Left colon (tissue), 2 donors: Measurements from ENCODE around the gene COL4A4. TPM values are rescaled to one million over a fixed set of nuclear protein-coding genes. Genes with fewer than 3 reads are reported as not detected.

Experiments used
- ATAC-seq: fragments of 200-7000 bp; cut with Tn5 transposase; one replicate; pipeline ENCODE4 v1.9.1; 2020; ENCODE audit warnings: mild to moderate bottlenecking, moderate library complexity
- DNase-seq, 2 donors: peaks; one replicate each; pipeline ENCODE4 v3.0.0-alpha.2; 2020
- intact Hi-C, 2 donors: fragments of 100-400 bp; cut with DNase I in 1 of 2; cut with micrococcal nuclease in 1 of 2; formaldehyde crosslinking; loops; one replicate each; pipeline versions ENCODE4 v1.11.2 to v1.14.0; 2022; cut with DNase I, micrococcal nuclease
- total RNA-seq, 2 donors: library from RNA; stranded (reverse); fragmentation: NEBNext Ultra II Directional; extraction: Animal tissue kit (Norgen Biotek cat#: 25700); gene quantifications; one replicate each; pipeline ENCODE4 v1.2.1, GENCODE V29; 2021
- donor health status: DM: no; HTN: no; CAD: no.
- donor health status: DM: yes; HTN: yes; CAD: no.

Gene COL4A4
- total RNA-seq, 2 donors from 2014 or later, result 1.5 to 2.0 TPM

DNA sequence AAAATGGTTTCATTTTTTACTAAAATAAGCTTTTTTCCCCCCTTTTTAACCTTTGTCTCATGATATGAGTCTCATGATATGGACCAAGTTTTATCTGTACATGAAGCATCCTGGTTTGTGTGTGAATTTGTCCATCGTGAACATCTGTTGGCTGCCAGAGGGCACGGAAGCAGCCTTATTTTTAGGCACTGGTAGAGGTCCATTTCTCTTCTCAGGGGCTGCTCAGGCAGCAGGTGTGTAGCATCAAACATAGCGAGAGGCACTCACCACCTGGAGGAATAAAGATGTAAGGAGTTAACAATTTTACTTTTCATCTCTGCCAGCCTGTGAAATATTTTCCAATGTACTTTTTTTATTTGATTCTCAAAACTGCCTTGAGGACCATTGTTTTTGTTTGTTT is 193.6 kb downstream of the COL4A4 start:
- no peak for DNase-seq
- ATAC-seq, result no peak
- intact Hi-C loops, result loop anchor here in 1 of 2 donors (5.0 kb wide), 1 partner anchor 1083 kb away; no protein-coding TSS in a partner anchor

DNA sequence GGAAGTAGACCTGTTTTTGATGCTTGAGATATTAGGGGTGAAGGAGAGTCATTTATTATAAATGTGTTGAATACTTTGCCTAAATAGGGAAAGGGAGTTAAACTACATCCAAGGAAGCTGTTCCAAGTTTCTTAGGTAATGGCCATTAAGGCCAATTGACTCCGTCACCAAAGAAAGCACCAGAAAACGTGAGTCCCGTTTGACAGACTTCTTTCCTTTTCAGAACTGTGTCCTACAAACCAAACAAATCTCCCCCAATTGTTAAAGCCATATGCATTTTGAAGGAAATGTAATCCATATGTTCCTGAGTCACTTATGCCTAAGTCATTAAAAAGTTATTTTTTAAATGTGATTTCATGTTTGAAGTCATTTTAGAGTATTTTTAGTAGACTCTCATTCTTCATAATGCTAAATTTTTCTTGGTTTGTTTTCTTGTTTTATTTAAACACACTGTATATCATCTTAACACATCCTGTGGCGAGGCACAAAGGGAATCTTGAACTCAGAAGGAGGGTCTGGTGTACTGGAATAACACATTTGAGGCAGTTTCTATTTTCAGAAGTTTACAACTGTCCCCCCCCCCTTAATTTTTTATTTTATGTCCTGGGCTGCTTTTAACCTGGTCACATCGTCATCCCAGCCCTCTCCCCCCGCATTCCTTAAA is 194.5 kb downstream of the COL4A4 start:
- intact Hi-C loops, result loop anchor here in 1 of 2 donors (5.0 kb wide), 1 partner anchor 1082 kb away; no protein-coding TSS in a partner anchor
- DNase-seq, result no peak
- no peak for ATAC-seq

DNA sequence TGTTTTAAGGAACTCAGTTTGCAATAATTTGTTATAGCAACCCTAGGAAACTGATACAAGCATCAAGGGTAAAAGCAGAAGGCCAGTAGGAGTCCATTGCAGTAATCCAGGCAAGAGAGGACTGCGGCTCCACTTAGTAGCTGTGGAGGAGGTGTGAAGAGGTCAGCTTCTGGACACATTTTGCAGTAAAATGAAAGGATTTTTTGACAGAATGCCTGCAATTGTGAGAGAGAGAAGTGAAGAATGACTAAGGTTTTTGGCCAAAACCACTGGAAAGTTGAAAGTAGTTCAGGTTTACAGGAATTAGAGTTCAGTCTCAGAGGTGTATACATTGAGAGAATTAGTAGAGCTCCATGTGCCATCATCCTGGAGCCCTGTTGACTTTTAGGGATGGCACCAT is 198.6 kb downstream of the COL4A4 start:
- intact Hi-C loops, result no loop called here
- DNase-seq (no peak), ATAC-seq (no peak)

DNA sequence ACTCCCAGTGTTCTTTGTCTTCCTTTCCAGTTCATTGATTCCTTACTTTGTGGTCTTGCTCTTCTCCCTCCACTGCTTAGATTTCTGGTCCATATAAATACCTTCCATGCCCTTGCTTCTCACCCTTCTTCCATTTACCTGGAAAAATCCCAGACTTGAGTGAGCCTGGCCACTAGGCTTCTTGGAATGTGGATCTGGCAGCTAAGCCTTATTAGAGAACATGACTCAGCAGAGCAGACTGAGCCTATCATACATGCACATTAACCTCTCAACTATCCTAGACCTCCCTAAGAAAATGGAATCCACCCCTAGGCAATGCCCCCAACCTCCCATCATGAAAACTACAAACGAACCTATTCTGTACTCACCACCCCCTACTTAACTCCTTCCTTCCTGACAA is 200.5 kb downstream of the COL4A4 start:
- intact Hi-C loops, result no loop called here
- no peak for ATAC-seq
- no peak for DNase-seq

DNA sequence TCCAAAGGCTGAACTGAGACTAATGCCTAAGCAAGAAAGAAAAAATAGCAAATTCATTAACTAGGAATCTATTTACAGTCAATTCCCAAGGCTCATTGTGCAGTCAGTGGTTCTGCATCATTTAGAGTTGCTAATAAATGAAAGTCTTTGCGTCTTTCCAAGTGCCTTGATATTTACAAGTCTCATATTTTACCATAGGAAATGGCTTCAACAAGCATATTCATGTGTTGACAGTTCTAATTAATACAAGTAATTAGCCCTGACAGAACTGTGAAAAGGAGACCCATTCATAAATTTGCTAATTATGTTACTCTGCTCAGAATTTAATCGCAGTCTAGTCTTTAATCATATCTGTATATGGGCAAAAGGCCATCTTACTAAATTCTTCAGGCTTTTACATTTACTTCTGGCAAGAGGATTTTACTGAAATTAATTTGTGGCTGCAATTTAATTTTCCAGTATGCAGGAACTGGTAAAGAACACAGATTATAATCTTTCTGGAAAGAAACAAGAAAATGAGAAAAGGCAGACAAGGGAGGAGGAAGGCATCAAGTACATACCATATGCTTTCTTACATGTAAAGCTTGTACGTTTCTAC is 201.7 kb downstream of the COL4A4 start:
- ATAC-seq, result no peak
- intact Hi-C loops, result no loop called here
- no peak for DNase-seq

DNA sequence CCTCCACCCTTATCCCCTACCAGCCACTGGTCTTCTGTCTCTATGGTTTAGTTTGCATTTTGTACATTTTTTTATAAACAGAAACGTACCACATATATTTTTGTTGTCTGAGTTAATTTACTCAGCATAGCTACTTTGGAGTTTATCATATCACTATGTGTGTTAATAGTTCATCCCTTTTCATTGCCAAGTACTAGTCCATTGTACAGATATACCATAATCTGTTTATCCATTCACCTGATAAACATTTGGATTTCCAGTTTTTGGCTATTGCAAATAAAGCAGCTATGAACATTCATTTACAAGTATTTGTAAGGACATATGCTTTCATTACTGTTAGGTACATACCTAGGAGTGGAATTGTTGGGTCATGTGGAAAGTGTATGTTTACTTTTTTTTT is 204.6 kb downstream of the COL4A4 start:
- ATAC-seq (no peak), DNase-seq (no peak)
- intact Hi-C loops, result no loop called here

DNA sequence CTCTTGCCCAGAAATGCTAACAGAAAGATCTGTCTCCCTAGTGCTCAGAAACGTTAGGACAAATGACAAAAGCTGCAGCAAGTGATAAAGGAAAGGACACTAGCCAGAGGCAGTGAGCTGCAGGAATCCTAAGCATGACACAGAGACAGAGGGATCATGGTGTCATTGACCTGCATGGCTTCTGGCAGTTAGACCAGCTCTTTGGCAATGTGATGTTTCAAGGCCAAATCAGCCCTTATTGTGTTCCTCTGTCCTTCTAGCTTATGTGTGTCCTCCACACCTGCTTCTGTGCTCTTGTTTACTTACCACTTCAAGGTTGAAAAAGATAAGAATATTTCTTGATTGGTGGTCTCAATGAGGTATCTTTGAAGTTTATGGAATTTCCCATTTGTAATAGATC is 207.3 kb downstream of the COL4A4 start:
- intact Hi-C loops, result no loop called here
- no peak for ATAC-seq

DNA sequence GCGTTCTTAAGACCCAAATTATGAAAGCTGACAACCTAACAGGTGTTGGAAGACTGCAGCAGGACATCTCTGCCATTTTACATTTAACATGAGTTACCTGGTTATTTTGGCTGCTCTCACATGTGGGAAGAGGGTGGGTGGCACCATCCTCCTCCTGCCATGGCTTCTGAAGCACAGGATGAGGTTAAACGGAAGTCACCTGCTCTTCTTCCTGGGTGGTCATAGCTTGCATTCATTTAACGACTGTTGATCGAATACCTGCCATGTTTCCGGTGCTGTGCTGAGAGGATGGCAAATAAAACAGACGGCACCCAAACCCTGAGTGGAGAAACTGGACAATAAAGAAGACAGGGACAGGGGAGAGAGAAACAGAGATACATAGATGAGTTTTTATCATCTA is 210.2 kb downstream of the COL4A4 start:
- intact Hi-C loops, result no loop called here
- ATAC-seq, result no peak
- DNase-seq, result no peak

More for the DNA sequence above, 207.3 kb downstream of the COL4A4 start:
- no peak for DNase-seq

DNA sequence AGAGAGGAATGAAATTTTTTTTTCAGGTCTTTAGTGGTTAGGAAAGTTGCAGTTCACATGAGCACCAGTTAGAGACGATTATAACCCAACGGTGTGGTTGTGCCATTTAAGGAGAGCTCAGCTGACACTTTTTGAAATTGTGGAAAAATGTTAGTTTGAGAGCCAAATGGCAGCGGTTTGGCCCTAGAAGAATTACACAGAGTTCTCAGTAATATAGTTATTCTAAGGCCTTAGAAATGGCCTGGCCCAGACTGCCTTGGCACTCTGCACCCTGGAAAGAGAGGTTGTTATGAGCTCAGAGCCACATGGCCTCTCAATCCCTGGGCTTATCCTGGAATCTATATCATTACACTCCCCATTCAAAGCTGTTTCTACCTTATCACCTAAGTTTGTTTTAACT is 210.8 kb downstream of the COL4A4 start:
- ATAC-seq, result no peak
- DNase-seq, result no peak
- intact Hi-C loops, result no loop called here

Other genes with a start within 250 kb of the COL4A4 start
- under 1 TPM; 0.56 to 0.61 TPM for gene COL4A3, start 419 bp upstream of the COL4A4 start, total RNA-seq
- 10 to 100 TPM; 60.4 to 71.5 TPM for gene MFF, start 161.0 kb upstream of the COL4A4 start, total RNA-seq
- 10 to 100 TPM in 1 of 2 donors, 1 to 10 TPM in 1; 3.8 to 54.3 TPM for gene TM4SF20, start 215.1 kb upstream of the COL4A4 start, total RNA-seq
- not detected for gene SCYGR1, start 223.7 kb upstream of the COL4A4 start, total RNA-seq